Transverse colon (tissue), 4 donors: ENCODE measurements around the gene CHKA.

Experiments
- EP300 ChIP-seq: sonication (generic); formaldehyde crosslinking; IDR thresholded peaks from one replicate; pipeline ENCODE4 v1.6.1; 2017; ENCODE audit warnings: antibody characterized with exemption, low read depth
- POLR2A ChIP-seq: fragments of 450-650 bp; IDR thresholded peaks from one replicate; pipeline ENCODE4 v1.6.1; 2016; ENCODE audit warnings: antibody characterized with exemption, mild to moderate bottlenecking, moderate library complexity
- POLR2AphosphoS5 ChIP-seq, 3 donors: sonication (generic); formaldehyde crosslinking; IDR thresholded peaks; one replicate each; pipeline ENCODE4 v1.6.1; 2016; ENCODE audit warnings: antibody characterized with exemption in 3 of 3
- TF ChIP-seq, protein P1 (sequence below), 5 experiments: fragments of 200-600 bp in 3 of 5; fragments of 450-650 bp in 2 of 5; sonication (generic) in 3 of 5; IDR thresholded peaks; 1 replicate in 2 of 5; 2 replicates in 3 of 5; pipeline ENCODE4 v1.5.1; 2016 to 2017; ENCODE audit warnings: antibody characterized with exemption in 5 of 5, inconsistent platforms in 3 of 5, mild to moderate bottlenecking in 2 of 5, moderate library complexity in 1 of 5

DNA sequence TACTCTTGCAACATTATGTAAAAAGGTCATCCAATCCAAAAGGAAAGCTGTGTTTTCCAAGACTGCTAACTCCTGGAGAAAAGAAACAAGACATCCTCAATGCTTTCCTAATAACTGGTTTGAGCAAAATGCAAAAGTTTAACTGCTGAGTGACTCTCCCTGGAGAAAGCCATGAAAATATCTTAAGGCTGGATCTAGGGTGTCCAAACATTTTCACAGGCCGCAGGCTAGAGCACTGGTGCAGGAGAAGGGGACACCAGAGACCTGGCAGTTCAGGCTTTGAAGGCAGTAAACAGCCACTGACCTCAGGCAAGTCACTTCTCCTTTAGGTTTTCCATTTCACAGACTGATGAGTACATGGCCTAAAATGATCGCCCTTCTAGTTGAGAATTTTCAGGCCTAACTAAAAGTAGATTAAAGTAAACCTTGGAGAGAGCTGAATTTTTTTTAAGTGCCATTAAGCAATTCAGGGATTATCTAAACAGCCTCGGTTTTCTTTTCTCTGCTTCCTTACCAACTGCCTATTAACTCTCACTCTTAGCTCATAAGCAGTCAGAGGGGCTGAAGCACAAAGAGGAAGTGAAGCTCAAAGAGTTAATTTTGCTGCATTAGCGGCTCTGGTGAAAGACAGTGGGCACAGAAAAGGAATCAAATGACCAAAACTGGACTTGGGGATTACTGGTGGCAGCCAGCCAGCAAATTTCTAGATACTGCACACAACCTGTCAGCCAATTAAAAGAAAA lies 2.3 kb downstream of the CHKA start:
- TF ChIP-seq, protein P1, sequence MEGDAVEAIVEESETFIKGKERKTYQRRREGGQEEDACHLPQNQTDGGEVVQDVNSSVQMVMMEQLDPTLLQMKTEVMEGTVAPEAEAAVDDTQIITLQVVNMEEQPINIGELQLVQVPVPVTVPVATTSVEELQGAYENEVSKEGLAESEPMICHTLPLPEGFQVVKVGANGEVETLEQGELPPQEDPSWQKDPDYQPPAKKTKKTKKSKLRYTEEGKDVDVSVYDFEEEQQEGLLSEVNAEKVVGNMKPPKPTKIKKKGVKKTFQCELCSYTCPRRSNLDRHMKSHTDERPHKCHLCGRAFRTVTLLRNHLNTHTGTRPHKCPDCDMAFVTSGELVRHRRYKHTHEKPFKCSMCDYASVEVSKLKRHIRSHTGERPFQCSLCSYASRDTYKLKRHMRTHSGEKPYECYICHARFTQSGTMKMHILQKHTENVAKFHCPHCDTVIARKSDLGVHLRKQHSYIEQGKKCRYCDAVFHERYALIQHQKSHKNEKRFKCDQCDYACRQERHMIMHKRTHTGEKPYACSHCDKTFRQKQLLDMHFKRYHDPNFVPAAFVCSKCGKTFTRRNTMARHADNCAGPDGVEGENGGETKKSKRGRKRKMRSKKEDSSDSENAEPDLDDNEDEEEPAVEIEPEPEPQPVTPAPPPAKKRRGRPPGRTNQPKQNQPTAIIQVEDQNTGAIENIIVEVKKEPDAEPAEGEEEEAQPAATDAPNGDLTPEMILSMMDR (IDR thresholded peaks at IDR 0.05) = no peak
- TF ChIP-seq POLR2A (no peak), POLR2AphosphoS5 (IDR thresholded peaks at IDR 0.05) (peak in 2 of 3 donors; percentile 15 to 30), EP300 (no peak)
